Liver (tissue), 9 donors: ENCODE measurements around the gene GNA15. TPM values are rescaled to one million over a fixed set of nuclear protein-coding genes. Genes with fewer than 3 reads are reported as not detected.

Source experiments
- DNase-seq: peaks from one replicate; pipeline ENCODE4 v3.0.0-alpha.2; 2017; ENCODE audit warnings: low spot score
- H3K27ac ChIP-seq, 2 donors: one replicate each; pipeline ENCODE4 v1.7.0; 2013; ENCODE audit warnings: inconsistent platforms in 2 of 2, low read length in 2 of 2, control low read depth in 1 of 2, low read depth in 1 of 2, mild to moderate bottlenecking in 1 of 2
- H3K27me3 ChIP-seq, 4 donors: one replicate each; pipeline versions ENCODE4 v1.6.1 to v1.7.0; 2013; ENCODE audit warnings: low read length in 3 of 4, inconsistent platforms in 1 of 4, mild to moderate bottlenecking in 1 of 4, moderate library complexity in 1 of 4; ENCODE audit not compliant: control insufficient read depth in 4 of 4, insufficient read depth in 4 of 4
- H3K36me3 ChIP-seq, 4 donors: one replicate each; pipeline versions ENCODE4 v1.6.1 to v1.7.0; 2013; ENCODE audit warnings: low read length in 3 of 4, mild to moderate bottlenecking in 3 of 4, low read depth in 1 of 4, moderate library complexity in 1 of 4; ENCODE audit not compliant: control insufficient read depth in 4 of 4, insufficient read depth in 3 of 4
- H3K4me1 ChIP-seq, 4 donors: one replicate each; pipeline versions ENCODE4 v1.6.1 to v1.7.0; 2013; ENCODE audit warnings: low read length in 3 of 4, mild to moderate bottlenecking in 3 of 4, moderate library complexity in 1 of 4; ENCODE audit not compliant: control insufficient read depth in 4 of 4, insufficient read depth in 4 of 4
- H3K4me3 ChIP-seq, 3 donors: one replicate each; pipeline versions ENCODE4 v1.6.1 to v1.7.0; 2013; ENCODE audit warnings: low read length in 3 of 3, control low read depth in 1 of 3, low read depth in 1 of 3, mild to moderate bottlenecking in 1 of 3
- H3K9ac ChIP-seq, 2 donors: one replicate each; pipeline ENCODE4 v1.7.0; 2013; ENCODE audit warnings: low read length in 2 of 2, mild to moderate bottlenecking in 2 of 2, moderate library complexity in 2 of 2, control low read depth in 1 of 2, low read depth in 1 of 2
- H3K9me3 ChIP-seq, 4 donors: one replicate each; pipeline versions ENCODE4 v1.6.1 to v1.7.0; 2013; ENCODE audit warnings: low read length in 3 of 4; ENCODE audit not compliant: control insufficient read depth in 4 of 4
- EGR1 ChIP-seq, 2 donors: IDR thresholded peaks; 2 replicates each; pipeline ENCODE4 v1.6.1; 2016 to 2018; ENCODE audit warnings: antibody characterized with exemption in 2 of 2, low read depth in 2 of 2
- FOXA1 ChIP-seq: IDR thresholded peaks from 2 replicates; pipeline ENCODE4 v1.6.1; 2016; ENCODE audit warnings: antibody characterized with exemption
- FOXA2 ChIP-seq: IDR thresholded peaks from 2 replicates; pipeline ENCODE4 v1.6.1; 2016; ENCODE audit warnings: antibody characterized with exemption
- GABPA ChIP-seq, 2 donors: IDR thresholded peaks in 1 of 2; conservative IDR thresholded peaks in 1 of 2; 2 replicates each; pipeline ENCODE4 v1.6.1; 2016; ENCODE audit warnings: antibody characterized with exemption in 2 of 2, mild to moderate bottlenecking in 1 of 2, moderate library complexity in 1 of 2
- HNF4A ChIP-seq, 2 donors: conservative IDR thresholded peaks; 2 replicates each; pipeline ENCODE4 v1.6.1; 2016; ENCODE audit warnings: antibody characterized with exemption in 2 of 2, mild to moderate bottlenecking in 2 of 2
- HNF4G ChIP-seq: IDR thresholded peaks from 2 replicates; pipeline ENCODE4 v1.6.1; 2016; ENCODE audit warnings: antibody characterized with exemption
- JUND ChIP-seq, 2 donors: IDR thresholded peaks; 2 replicates each; pipeline ENCODE4 v1.6.1; 2016; ENCODE audit warnings: antibody characterized with exemption in 2 of 2
- NR2F2 ChIP-seq: IDR thresholded peaks from 2 replicates; pipeline ENCODE4 v1.6.1; 2016; ENCODE audit warnings: antibody characterized with exemption
- RAD21 ChIP-seq, 2 donors: IDR thresholded peaks; 2 replicates each; pipeline ENCODE4 v1.6.1; 2016; ENCODE audit warnings: antibody characterized with exemption in 2 of 2, mild to moderate bottlenecking in 2 of 2
- RXRA ChIP-seq, 2 donors: IDR thresholded peaks; 2 replicates each; pipeline ENCODE4 v1.6.1; 2017 to 2018; ENCODE audit warnings: antibody characterized with exemption in 2 of 2, mild to moderate bottlenecking in 1 of 2
- SP1 ChIP-seq: IDR thresholded peaks from 2 replicates; pipeline ENCODE4 v1.6.1; 2018; ENCODE audit warnings: antibody characterized with exemption, mild to moderate bottlenecking
- TAF1 ChIP-seq: conservative IDR thresholded peaks from 2 replicates; pipeline ENCODE4 v1.6.1; 2016; ENCODE audit warnings: antibody characterized with exemption, mild to moderate bottlenecking
- YY1 ChIP-seq: IDR thresholded peaks from 2 replicates; pipeline ENCODE4 v1.6.1; 2016; ENCODE audit warnings: antibody characterized with exemption, mild to moderate bottlenecking
- WGBS: extraction: QIAGEN DNeasy Blood & Tissue Kit; methylation state at CpG from one replicate; pipeline ENCODE4 v1.1.7; 2013; 5-methylcytosine and 5-hydroxymethylcytosine counted together
- polyA plus RNA-seq, 2 donors: library from polyadenylated mRNA; stranded (reverse) in 1 of 2; unstranded in 1 of 2; fragments of 200-250 nt in 1 of 2; fragments of >200 nt in 1 of 2; fragmentation: Nextera tagmentation in 1 of 2; extraction: Ambion mirVana in 1 of 2; gene quantifications; one replicate each; pipeline versions ENCODE4 v1.2.1 to v1.2.3, GENCODE V29; 2013 to 2015
- total RNA-seq, 2 donors: library from RNA; depleted of rRNA; stranded (reverse); fragments of >200 nt; gene quantifications; one replicate each; pipeline ENCODE4 v1.2.3, GENCODE V29; 2014
- TF ChIP-seq, protein P1 (sequence below): IDR thresholded peaks from 2 replicates; pipeline ENCODE4 v1.6.1; 2016; ENCODE audit warnings: antibody characterized with exemption
- TF ChIP-seq, protein P2 (sequence below): fragments of 150-350 bp; IDR thresholded peaks from 2 replicates; pipeline ENCODE4 v1.5.1; 2017; ENCODE audit warnings: improper control_type of control experiment, low read depth, low read length; ENCODE audit not compliant: missing input control
- TF ChIP-seq, protein P3 (sequence below): IDR thresholded peaks from 2 replicates; pipeline ENCODE4 v1.6.1; 2016; ENCODE audit warnings: antibody characterized with exemption
- TF ChIP-seq, protein P4 (sequence below): IDR thresholded peaks from 2 replicates; pipeline ENCODE4 v1.6.1; 2016; ENCODE audit warnings: antibody characterized with exemption
- TF ChIP-seq, protein P5 (sequence below): IDR thresholded peaks from 2 replicates; pipeline ENCODE4 v1.6.1; 2016; ENCODE audit warnings: antibody characterized with exemption, mild to moderate bottlenecking
- donor health status: healthy.
- donor health status: healthy.
- donor health status: healthy.
- donor health status: healthy.
- donor health status: healthy.

The GNA15 gene
- total and polyA plus RNA-seq, 4 donors, result 0.11 to 10.4 (median 1.4) TPM

DNA sequence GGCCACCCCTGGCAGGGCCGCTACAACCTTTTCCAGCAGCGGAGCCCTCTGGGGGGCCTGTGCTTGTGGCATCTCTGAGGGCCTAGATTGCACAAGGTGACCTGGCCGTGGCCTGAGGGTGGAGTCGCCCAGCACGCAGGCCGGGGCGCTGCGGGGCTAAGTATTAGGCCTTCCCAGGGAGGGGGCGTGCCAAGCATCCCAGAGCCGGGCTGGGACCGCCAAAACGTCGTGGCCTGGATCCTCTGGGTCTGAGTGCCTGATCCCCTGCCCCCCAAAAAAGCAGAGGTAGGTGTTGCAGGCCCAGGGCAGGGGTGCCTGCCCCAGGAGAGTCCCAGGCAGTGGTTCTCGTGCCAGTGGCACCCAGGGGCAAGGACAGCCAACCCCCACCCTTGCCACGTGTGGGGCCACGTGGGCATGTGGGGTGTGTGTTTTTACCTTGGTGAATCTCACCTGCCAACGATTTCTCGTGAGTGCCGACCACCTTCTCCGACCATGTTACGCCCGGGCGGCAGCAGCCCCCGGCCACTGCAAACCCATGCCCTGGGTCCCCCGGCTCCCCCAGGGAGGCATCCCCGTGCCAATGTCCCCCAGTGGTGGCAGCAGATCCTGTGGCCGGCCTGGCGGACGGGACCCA is 12.6 kb upstream of the GNA15 start:
- Histone ChIP-seq H3K9me3 (no peaks in the 10 kb centered on the region), H3K9ac (peak overlapping the region; percentile 45 to 82), H3K27ac (peak overlapping the region; percentile 78 to 93), H3K4me3 (peak overlapping the region in 2 of 3 donors; percentile 28 to 49), H3K36me3 (peaks cover 0 to 9% (median 2%) of the 10 kb centered on the region in 4 donors), H3K27me3 (no peaks in the 10 kb centered on the region), H3K4me1 (peaks cover 3 to 18% (median 11%) of the 10 kb centered on the region in 4 donors)
- DNase-seq, result no peak
- TF ChIP-seq YY1, result no peak
- TF ChIP-seq HNF4A (conservative IDR thresholded peaks at IDR 0.05), result peak; percentile 16 to 40
- TF ChIP-seq RXRA (IDR thresholded peaks at IDR 0.05), result peak; percentile 35 to 58
- WGBS, result 56% methylated on average over 29 of the region's 29 CpGs

DNA sequence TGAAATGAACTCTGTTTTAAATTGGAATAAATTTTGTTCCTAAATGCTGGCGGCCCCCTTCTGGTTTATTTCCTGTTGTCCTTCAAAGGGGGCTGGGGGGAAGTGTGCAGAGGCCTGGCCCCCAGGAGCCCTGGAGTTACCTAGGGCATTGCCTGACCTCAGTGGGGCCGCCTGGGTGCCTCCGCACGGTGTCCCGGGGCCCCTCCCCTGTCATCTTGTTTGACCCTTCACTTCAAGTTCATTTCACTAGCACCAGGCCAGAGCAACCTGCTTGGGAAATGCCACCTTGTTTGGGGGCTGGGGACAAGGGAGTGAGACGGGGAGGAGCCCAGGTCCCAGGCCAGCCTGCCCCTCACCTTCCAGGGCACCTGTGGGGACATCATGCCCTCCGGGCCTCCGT is 11.9 kb upstream of the GNA15 start:
- Histone ChIP-seq H3K27me3 (no peaks in the 10 kb centered on the region), H3K4me1 (peaks cover 3 to 18% (median 11%) of the 10 kb centered on the region in 4 donors), H3K4me3 (peak overlapping the region in 2 of 3 donors; percentile 28 to 49), H3K9ac (peak overlapping the region in 1 of 2 donors; percentile 47), H3K9me3 (no peaks in the 10 kb centered on the region), H3K36me3 (peaks cover 0 to 1% (median under 1%) of the 10 kb centered on the region in 4 donors), H3K27ac (peak overlapping the region; percentile 78 to 93)
- 17% methylated on average over 8 of the region's 8 CpGs for whole genome bisulfite sequencing
- TF ChIP-seq RXRA (IDR thresholded peaks at IDR 0.05), result peak; percentile 60 to 62
- TF ChIP-seq HNF4A (conservative IDR thresholded peaks at IDR 0.05), result peak in 1 of 2 donors; percentile 9
- TF ChIP-seq, protein P1, sequence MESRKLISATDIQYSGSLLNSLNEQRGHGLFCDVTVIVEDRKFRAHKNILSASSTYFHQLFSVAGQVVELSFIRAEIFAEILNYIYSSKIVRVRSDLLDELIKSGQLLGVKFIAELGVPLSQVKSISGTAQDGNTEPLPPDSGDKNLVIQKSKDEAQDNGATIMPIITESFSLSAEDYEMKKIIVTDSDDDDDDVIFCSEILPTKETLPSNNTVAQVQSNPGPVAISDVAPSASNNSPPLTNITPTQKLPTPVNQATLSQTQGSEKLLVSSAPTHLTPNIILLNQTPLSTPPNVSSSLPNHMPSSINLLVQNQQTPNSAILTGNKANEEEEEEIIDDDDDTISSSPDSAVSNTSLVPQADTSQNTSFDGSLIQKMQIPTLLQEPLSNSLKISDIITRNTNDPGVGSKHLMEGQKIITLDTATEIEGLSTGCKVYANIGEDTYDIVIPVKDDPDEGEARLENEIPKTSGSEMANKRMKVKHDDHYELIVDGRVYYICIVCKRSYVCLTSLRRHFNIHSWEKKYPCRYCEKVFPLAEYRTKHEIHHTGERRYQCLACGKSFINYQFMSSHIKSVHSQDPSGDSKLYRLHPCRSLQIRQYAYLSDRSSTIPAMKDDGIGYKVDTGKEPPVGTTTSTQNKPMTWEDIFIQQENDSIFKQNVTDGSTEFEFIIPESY, result no peak
- no peak for DNase-seq

DNA sequence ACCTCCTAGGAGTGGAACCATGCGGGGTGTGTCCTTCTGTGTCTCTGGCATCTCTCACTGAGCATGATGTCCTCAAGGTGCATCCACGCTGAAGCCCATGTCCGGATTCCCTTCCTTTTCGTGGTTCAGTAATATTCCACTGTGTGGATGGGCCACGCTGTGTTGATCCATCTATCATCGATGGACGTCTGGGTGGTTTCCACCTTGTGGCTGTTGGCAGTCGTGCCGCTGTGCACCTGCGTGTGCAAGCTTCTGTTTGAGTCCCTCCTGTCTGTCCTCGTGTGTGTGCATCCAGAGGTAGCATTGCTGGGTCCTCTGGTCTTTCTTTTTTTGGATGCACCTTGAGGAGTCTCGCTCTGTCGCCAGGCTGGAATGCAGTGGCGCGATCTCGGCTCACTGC is 11.2 kb upstream of the GNA15 start:
- Histone ChIP-seq H3K9ac (no peak overlapping the region), H3K4me1 (peaks cover 3 to 18% (median 11%) of the 10 kb centered on the region in 4 donors), H3K4me3 (no peak overlapping the region), H3K36me3 (no peaks in the 10 kb centered on the region), H3K9me3 (no peaks in the 10 kb centered on the region), H3K27me3 (no peaks in the 10 kb centered on the region), H3K27ac (no peak overlapping the region)
- whole genome bisulfite sequencing, result 71% methylated on average over 16 of the region's 16 CpGs
- no peak for DNase-seq
- TF ChIP-seq EGR1 (IDR thresholded peaks at IDR 0.05; ENCODE audit: low read depth in 2 of 2) (no peak), GABPA (IDR thresholded peaks at IDR 0.05 in 1 of 2, conservative IDR thresholded peaks at IDR 0.05 in 1 of 2) (no peak), YY1 (no peak), FOXA2 (no peak), JUND (IDR thresholded peaks at IDR 0.05) (no peak), NR2F2 (no peak), TAF1 (no peak), SP1 (no peak), FOXA1 (no peak), RXRA (IDR thresholded peaks at IDR 0.05) (no peak), HNF4G (no peak), RAD21 (IDR thresholded peaks at IDR 0.05) (no peak)
- TF ChIP-seq, protein P1, result no peak
- TF ChIP-seq, protein P2, sequence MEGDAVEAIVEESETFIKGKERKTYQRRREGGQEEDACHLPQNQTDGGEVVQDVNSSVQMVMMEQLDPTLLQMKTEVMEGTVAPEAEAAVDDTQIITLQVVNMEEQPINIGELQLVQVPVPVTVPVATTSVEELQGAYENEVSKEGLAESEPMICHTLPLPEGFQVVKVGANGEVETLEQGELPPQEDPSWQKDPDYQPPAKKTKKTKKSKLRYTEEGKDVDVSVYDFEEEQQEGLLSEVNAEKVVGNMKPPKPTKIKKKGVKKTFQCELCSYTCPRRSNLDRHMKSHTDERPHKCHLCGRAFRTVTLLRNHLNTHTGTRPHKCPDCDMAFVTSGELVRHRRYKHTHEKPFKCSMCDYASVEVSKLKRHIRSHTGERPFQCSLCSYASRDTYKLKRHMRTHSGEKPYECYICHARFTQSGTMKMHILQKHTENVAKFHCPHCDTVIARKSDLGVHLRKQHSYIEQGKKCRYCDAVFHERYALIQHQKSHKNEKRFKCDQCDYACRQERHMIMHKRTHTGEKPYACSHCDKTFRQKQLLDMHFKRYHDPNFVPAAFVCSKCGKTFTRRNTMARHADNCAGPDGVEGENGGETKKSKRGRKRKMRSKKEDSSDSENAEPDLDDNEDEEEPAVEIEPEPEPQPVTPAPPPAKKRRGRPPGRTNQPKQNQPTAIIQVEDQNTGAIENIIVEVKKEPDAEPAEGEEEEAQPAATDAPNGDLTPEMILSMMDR, result no peak
- TF ChIP-seq, protein P3, sequence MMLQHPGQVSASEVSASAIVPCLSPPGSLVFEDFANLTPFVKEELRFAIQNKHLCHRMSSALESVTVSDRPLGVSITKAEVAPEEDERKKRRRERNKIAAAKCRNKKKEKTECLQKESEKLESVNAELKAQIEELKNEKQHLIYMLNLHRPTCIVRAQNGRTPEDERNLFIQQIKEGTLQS, result no peak
- TF ChIP-seq, protein P4, sequence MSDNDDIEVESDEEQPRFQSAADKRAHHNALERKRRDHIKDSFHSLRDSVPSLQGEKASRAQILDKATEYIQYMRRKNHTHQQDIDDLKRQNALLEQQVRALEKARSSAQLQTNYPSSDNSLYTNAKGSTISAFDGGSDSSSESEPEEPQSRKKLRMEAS, result no peak
- TF ChIP-seq, protein P5, sequence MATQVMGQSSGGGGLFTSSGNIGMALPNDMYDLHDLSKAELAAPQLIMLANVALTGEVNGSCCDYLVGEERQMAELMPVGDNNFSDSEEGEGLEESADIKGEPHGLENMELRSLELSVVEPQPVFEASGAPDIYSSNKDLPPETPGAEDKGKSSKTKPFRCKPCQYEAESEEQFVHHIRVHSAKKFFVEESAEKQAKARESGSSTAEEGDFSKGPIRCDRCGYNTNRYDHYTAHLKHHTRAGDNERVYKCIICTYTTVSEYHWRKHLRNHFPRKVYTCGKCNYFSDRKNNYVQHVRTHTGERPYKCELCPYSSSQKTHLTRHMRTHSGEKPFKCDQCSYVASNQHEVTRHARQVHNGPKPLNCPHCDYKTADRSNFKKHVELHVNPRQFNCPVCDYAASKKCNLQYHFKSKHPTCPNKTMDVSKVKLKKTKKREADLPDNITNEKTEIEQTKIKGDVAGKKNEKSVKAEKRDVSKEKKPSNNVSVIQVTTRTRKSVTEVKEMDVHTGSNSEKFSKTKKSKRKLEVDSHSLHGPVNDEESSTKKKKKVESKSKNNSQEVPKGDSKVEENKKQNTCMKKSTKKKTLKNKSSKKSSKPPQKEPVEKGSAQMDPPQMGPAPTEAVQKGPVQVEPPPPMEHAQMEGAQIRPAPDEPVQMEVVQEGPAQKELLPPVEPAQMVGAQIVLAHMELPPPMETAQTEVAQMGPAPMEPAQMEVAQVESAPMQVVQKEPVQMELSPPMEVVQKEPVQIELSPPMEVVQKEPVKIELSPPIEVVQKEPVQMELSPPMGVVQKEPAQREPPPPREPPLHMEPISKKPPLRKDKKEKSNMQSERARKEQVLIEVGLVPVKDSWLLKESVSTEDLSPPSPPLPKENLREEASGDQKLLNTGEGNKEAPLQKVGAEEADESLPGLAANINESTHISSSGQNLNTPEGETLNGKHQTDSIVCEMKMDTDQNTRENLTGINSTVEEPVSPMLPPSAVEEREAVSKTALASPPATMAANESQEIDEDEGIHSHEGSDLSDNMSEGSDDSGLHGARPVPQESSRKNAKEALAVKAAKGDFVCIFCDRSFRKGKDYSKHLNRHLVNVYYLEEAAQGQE, result no peak
